Natural killer cell (primary cell): ENCODE measurements around the gene CLEC16A. TPM values are rescaled to one million over a fixed set of nuclear protein-coding genes. Genes with fewer than 3 reads are reported as not detected.

Experiments used
- ATAC-seq, 3 donors: fragments of 150-1000 bp in 2 of 3; fragments of 200-7000 bp in 1 of 3; cut with Tn5 transposase; 1 replicate in 1 of 3; 2 replicates in 2 of 3; pipeline ENCODE4 v1.10.0; 2021; ENCODE audit warnings: mild to moderate bottlenecking in 2 of 3, moderate library complexity in 2 of 3
- DNase-seq, 2 donors: peaks; one replicate each; pipeline versions ENCODE4 v3.0.0 to v3.0.0-alpha.2; 2013 to 2021; ENCODE audit warnings: mixed read lengths in 1 of 2
- H3K27ac ChIP-seq: one replicate; pipeline ENCODE4 v1.5.1; 2013; ENCODE audit warnings: mild to moderate bottlenecking, low read length
- H3K27me3 ChIP-seq: one replicate; pipeline ENCODE4 v1.6.1; 2013; ENCODE audit warnings: low read length; ENCODE audit not compliant: control insufficient read depth, insufficient read depth
- H3K36me3 ChIP-seq: one replicate; pipeline ENCODE4 v1.6.1; 2013; ENCODE audit warnings: low read length; ENCODE audit not compliant: control insufficient read depth, insufficient read depth
- H3K4me1 ChIP-seq: one replicate; pipeline ENCODE4 v1.6.1; 2013; ENCODE audit warnings: low read length; ENCODE audit not compliant: control insufficient read depth, insufficient read depth
- H3K4me3 ChIP-seq: one replicate; pipeline ENCODE4 v1.5.1; 2013; ENCODE audit warnings: low read length
- H3K9me3 ChIP-seq: one replicate; pipeline ENCODE4 v1.6.1; 2013; ENCODE audit warnings: low read length; ENCODE audit not compliant: control insufficient read depth, insufficient read depth
- H3K27ac Mint-ChIP-seq, 2 donors: one replicate each; pipeline ENCODE4 v1.8.0; 2022; ENCODE audit warnings: mild to moderate bottlenecking in 2 of 2, mixed read lengths in 2 of 2, moderate library complexity in 1 of 2
- H3K27me3 Mint-ChIP-seq, 2 donors: one replicate each; pipeline ENCODE4 v1.8.0; 2022; ENCODE audit warnings: low read depth in 2 of 2, mixed read lengths in 2 of 2
- H3K36me3 Mint-ChIP-seq: one replicate; pipeline ENCODE4 v1.8.0; 2022; ENCODE audit warnings: mixed read lengths
- H3K4me1 Mint-ChIP-seq, 2 donors: one replicate each; pipeline ENCODE4 v1.8.0; 2022; ENCODE audit warnings: mixed read lengths in 2 of 2
- H3K4me3 Mint-ChIP-seq: one replicate; pipeline ENCODE4 v1.8.0; 2022; ENCODE audit warnings: mild to moderate bottlenecking, moderate library complexity, mixed read lengths
- H3K9me3 Mint-ChIP-seq, 2 donors: one replicate each; pipeline ENCODE4 v1.8.0; 2022; ENCODE audit warnings: mixed read lengths in 2 of 2
- WGBS: methylation state at CpG from one replicate; pipeline ENCODE4 v1.1.7; 2013; ENCODE audit warnings: missing lambda C conversion rate; ENCODE audit not compliant: insufficient coverage; 5-methylcytosine and 5-hydroxymethylcytosine counted together
- intact Hi-C: fragments of 100-400 bp; cut with micrococcal nuclease; formaldehyde crosslinking; loops from one replicate; pipeline ENCODE4 v1.14.2; 2022
- total RNA-seq, 4 donors: library from RNA; stranded (reverse); fragments of 120-200 nt in 1 of 4; gene quantifications; one replicate each; pipeline versions ENCODE4 v1.2.3 to v1.2.4, GENCODE V29; 2013 to 2022
- TF ChIP-seq, protein P1 (sequence below): fragments of 200-600 bp; IDR thresholded peaks from one replicate; pipeline ENCODE4 v1.8.0; 2022; ENCODE audit warnings: antibody characterized with exemption

CLEC16A gene
- total RNA-seq, 3 donors from 2014 or later (not counting 1 experiment from before 2014, with no cell fraction given), result 35.9 to 50.5 (median 37.4) TPM

DNA sequence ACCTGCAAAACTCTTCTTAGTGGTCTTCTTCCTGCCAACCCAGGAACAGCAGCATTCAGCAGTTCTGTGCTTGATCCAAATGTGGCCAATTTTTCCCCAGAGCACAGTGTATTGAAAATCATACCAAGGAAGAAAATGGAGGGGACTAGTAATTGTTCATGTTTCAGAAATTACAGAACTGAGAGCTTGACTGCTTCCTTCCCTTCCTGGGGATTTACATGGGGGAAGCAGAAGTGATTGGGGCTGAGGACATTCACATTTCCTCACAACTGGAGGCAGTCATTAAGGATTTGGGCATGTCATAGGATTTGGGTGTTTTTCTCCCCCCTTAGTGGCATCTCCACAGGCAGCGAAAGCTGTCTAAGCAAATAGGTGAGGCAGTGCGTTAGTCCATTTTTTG is 47.6 kb upstream of the CLEC16A start:
- Mint-ChIP-seq H3K27me3 (no peaks in the 10 kb centered on the region), H3K4me3 (no peak overlapping the region), H3K9me3 (no peaks in the 10 kb centered on the region), H3K27ac (peak overlapping the region in 1 of 2 donors; percentile 53), H3K36me3 (no peaks in the 10 kb centered on the region), H3K4me1 (peaks cover 6 to 12% of the 10 kb centered on the region in 2 donors)
- Histone ChIP-seq H3K27me3 (no peaks in the 10 kb centered on the region), H3K4me3 (no peak overlapping the region), H3K4me1 (peaks cover 22% of the 10 kb centered on the region), H3K36me3 (peaks cover 21% of the 10 kb centered on the region), H3K27ac (peak overlapping the region; percentile 55), H3K9me3 (no peaks in the 10 kb centered on the region)
- TF ChIP-seq, protein P1, sequence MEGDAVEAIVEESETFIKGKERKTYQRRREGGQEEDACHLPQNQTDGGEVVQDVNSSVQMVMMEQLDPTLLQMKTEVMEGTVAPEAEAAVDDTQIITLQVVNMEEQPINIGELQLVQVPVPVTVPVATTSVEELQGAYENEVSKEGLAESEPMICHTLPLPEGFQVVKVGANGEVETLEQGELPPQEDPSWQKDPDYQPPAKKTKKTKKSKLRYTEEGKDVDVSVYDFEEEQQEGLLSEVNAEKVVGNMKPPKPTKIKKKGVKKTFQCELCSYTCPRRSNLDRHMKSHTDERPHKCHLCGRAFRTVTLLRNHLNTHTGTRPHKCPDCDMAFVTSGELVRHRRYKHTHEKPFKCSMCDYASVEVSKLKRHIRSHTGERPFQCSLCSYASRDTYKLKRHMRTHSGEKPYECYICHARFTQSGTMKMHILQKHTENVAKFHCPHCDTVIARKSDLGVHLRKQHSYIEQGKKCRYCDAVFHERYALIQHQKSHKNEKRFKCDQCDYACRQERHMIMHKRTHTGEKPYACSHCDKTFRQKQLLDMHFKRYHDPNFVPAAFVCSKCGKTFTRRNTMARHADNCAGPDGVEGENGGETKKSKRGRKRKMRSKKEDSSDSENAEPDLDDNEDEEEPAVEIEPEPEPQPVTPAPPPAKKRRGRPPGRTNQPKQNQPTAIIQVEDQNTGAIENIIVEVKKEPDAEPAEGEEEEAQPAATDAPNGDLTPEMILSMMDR, result no peak
- DNase-seq, result no peak
- no CpG with 5 or more reads among the region's 2 CpGs for WGBS
- intact Hi-C loops, result no loop called here
- no peak for ATAC-seq

DNA sequence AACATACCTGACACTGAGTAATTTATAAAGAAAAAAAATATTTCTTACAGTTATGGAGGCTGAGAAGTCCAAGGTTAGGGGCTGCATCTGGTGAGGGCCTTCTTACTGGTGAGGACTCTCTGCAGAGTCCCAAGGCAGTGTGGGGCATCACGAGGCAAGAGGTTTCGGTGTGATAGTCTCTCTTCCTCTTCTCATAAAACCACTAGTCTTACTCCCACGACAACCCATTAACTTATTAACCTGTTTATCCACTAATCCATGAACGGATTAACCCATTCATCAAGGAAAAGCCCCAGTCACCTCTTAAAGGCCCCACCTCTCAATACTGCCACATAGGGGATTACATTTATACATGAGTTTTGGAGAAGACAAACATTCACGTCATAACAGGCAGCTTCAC is 47.2 kb upstream of the CLEC16A start:
- Histone ChIP-seq H3K27ac (peak overlapping the region; percentile 55), H3K4me1 (peaks cover 20% of the 10 kb centered on the region), H3K36me3 (peaks cover 24% of the 10 kb centered on the region), H3K4me3 (no peak overlapping the region), H3K27me3 (no peaks in the 10 kb centered on the region), H3K9me3 (no peaks in the 10 kb centered on the region)
- H3K4me3 Mint-ChIP-seq, result no peak overlapping the region
- H3K36me3 Mint-ChIP-seq, result no peaks in the 10 kb centered on the region
- intact Hi-C loops, result no loop called here
- 78% methylated on average over 5 of the region's 5 CpGs for WGBS
- H3K4me1 Mint-ChIP-seq, result peaks cover 6 to 12% of the 10 kb centered on the region in 2 donors
- TF ChIP-seq, protein P1, result no peak
- DNase-seq (no peak), ATAC-seq (no peak)
- H3K27me3 Mint-ChIP-seq, result no peaks in the 10 kb centered on the region
- no peak overlapping the region for H3K27ac Mint-ChIP-seq
- no peaks in the 10 kb centered on the region for H3K9me3 Mint-ChIP-seq

DNA sequence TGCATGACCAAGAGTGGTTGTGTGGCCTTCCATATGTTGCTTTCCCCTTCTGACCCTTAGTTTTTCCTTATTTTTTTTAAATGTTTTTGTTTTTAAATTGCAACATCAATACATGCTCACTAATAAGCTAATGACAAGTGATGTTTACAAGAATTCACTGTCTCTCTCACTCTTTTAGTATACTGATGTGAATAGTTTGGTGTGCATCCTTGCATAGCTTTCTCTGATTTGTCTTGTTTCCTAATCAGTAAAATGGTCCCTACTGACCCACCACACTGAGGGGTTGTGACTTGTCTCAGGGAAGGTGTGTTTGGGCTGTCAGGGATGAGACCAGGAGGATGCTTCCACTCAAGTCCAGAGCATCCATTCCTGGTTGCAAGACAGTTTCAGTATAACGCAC is 41.4 kb upstream of the CLEC16A start:
- Histone ChIP-seq H3K4me3 (no peak overlapping the region), H3K9me3 (no peaks in the 10 kb centered on the region), H3K36me3 (peaks cover 55% of the 10 kb centered on the region), H3K27ac (no peak overlapping the region), H3K27me3 (no peaks in the 10 kb centered on the region), H3K4me1 (no peaks in the 10 kb centered on the region)
- intact Hi-C loops, result no loop called here
- H3K36me3 Mint-ChIP-seq, result peaks cover 7% of the 10 kb centered on the region
- no peaks in the 10 kb centered on the region for H3K27me3 Mint-ChIP-seq
- no peak overlapping the region for H3K4me3 Mint-ChIP-seq
- H3K4me1 Mint-ChIP-seq, result no peaks in the 10 kb centered on the region
- ATAC-seq, result no peak
- H3K9me3 Mint-ChIP-seq, result peaks cover 0 to 2% of the 10 kb centered on the region in 2 donors
- H3K27ac Mint-ChIP-seq, result no peak overlapping the region
- no peak for DNase-seq
- 93% methylated on average over 1 of the region's 1 CpG for WGBS
- TF ChIP-seq, protein P1, result no peak

DNA sequence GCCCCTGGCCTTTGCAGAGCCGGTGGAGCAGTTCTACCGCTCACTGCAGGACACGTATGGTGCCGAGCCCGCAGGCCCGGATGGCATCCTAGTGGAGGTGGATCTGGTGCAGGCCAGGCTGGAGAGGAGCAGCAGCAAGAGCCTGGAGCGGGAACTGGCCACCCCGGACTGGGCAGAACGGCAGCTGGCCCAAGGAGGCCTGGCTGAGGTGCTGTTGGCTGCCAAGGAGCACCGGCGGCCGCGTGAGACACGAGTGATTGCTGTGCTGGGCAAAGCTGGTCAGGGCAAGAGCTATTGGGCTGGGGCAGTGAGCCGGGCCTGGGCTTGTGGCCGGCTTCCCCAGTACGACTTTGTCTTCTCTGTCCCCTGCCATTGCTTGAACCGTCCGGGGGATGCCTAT is 37.9 kb upstream of the CLEC16A start:
- Mint-ChIP-seq H3K27ac (no peak overlapping the region), H3K27me3 (no peaks in the 10 kb centered on the region), H3K9me3 (peaks cover 0 to 2% of the 10 kb centered on the region in 2 donors), H3K36me3 (peaks cover 7% of the 10 kb centered on the region), H3K4me1 (no peaks in the 10 kb centered on the region), H3K4me3 (no peak overlapping the region)
- Histone ChIP-seq H3K27me3 (no peaks in the 10 kb centered on the region), H3K4me3 (no peak overlapping the region), H3K36me3 (peaks cover 53% of the 10 kb centered on the region), H3K9me3 (no peaks in the 10 kb centered on the region), H3K4me1 (no peaks in the 10 kb centered on the region), H3K27ac (no peak overlapping the region)
- ATAC-seq, result no peak
- intact Hi-C loops, result no loop called here
- TF ChIP-seq, protein P1, result no peak
- WGBS, result 98% methylated on average over 19 of the region's 19 CpGs
- DNase-seq, result no peak
